Neural cell (in vitro differentiated cells): ENCODE results near the gene SLC27A4. TPM values are rescaled to one million over a fixed set of nuclear protein-coding genes. Genes with fewer than 3 reads are reported as not detected.

Source experiments
- H2AFZ ChIP-seq: fragments of 200-600, 300-800 bp; sonication (generic), shearing (Covaris generic); 2 replicates; pipeline ENCODE4 v1.6.0; 2014; ENCODE audit warnings: low read depth, mild to moderate bottlenecking, antibody characterized with exemption, low read length, moderate library complexity
- H3F3A ChIP-seq: fragments of 200-600 bp; shearing (Covaris generic); 2 replicates; pipeline ENCODE4 v1.6.1; 2016; ENCODE audit warnings: mild to moderate bottlenecking, moderate library complexity, mixed read lengths, antibody characterized with exemption, low read length; ENCODE audit not compliant: insufficient read depth, poor library complexity, severe bottlenecking
- H3K27ac ChIP-seq: fragments of 200-600, 300-800 bp; sonication (generic), shearing (Covaris generic); 2 replicates; pipeline ENCODE4 v1.5.1; 2014; ENCODE audit warnings: mild to moderate bottlenecking, low read length, moderate library complexity
- H3K27me3 ChIP-seq: fragments of 300-800, 200-600 bp; sonication (generic), shearing (Covaris generic); 2 replicates; pipeline ENCODE4 v1.6.0; 2014; ENCODE audit warnings: mild to moderate bottlenecking, low read depth, low read length, moderate library complexity; ENCODE audit not compliant: insufficient read depth
- H3K36me3 ChIP-seq: fragments of 300-800, 200-600 bp; sonication (generic), shearing (Covaris generic); 2 replicates; pipeline ENCODE4 v1.5.1; 2014; ENCODE audit warnings: mild to moderate bottlenecking, antibody characterized with exemption, low read length, moderate library complexity; ENCODE audit not compliant: insufficient read depth
- H3K4me2 ChIP-seq: fragments of 300-800, 200-600 bp; sonication (generic), shearing (Covaris generic); 2 replicates; pipeline ENCODE4 v1.6.0; 2014; ENCODE audit warnings: mild to moderate bottlenecking, low read length
- H3K4me3 ChIP-seq: fragments of 300-800, 200-600 bp; sonication (generic), shearing (Covaris generic); 2 replicates; pipeline ENCODE4 v1.5.1; 2014; ENCODE audit warnings: mild to moderate bottlenecking, low read length, moderate library complexity
- H3K79me2 ChIP-seq: fragments of 200-600 bp; shearing (Covaris generic); replicated peaks from 2 replicates; pipeline ENCODE4 v1.6.0; 2014; ENCODE audit warnings: mild to moderate bottlenecking, low read length, moderate library complexity; ENCODE audit not compliant: insufficient read depth
- H3K9ac ChIP-seq: fragments of 300-800, 200-600 bp; sonication (generic), shearing (Covaris generic); 2 replicates; pipeline ENCODE4 v1.6.1; 2016; ENCODE audit warnings: mild to moderate bottlenecking, low read length, mixed read lengths
- H3K9me2 ChIP-seq: fragments of 200-600 bp; shearing (Covaris generic); 2 replicates; pipeline ENCODE4 v1.6.1; 2016; ENCODE audit warnings: mild to moderate bottlenecking, low read length, mixed read lengths; ENCODE audit not compliant: insufficient read depth
- H3K9me3 ChIP-seq: fragments of 200-600, 300-800 bp; sonication (generic), shearing (Covaris generic); 2 replicates; pipeline ENCODE4 v1.6.1; 2016; ENCODE audit warnings: mild to moderate bottlenecking, mixed run types, low read length, moderate library complexity, mixed read lengths
- H4K20me1 ChIP-seq: fragments of 200-600 bp; shearing (Covaris generic); 2 replicates; pipeline ENCODE4 v1.6.1; 2016; ENCODE audit warnings: mild to moderate bottlenecking, mixed run types; ENCODE audit not compliant: insufficient read depth
- CTCF ChIP-seq: fragments of 450-650 bp; IDR thresholded peaks from 2 replicates; pipeline ENCODE4 v1.5.1; 2014; ENCODE audit warnings: antibody characterized with exemption, mild to moderate bottlenecking, moderate library complexity; ENCODE audit not compliant: poor library complexity, severe bottlenecking
- EP300 ChIP-seq: fragments of 450-650 bp; conservative IDR thresholded peaks from 2 replicates; pipeline ENCODE4 v1.6.1; 2014; ENCODE audit warnings: antibody characterized with exemption, mild to moderate bottlenecking, moderate library complexity; ENCODE audit not compliant: poor library complexity, severe bottlenecking
- EZH2 ChIP-seq: fragments of 200-600, 300-800 bp; shearing (Covaris generic), sonication (generic); IDR thresholded peaks from 2 replicates; pipeline ENCODE4 v1.6.1; 2014; ENCODE audit warnings: antibody characterized with exemption, low read length, borderline replicate concordance, mild to moderate bottlenecking; ENCODE audit not compliant: insufficient read depth, poor library complexity, severe bottlenecking
- MXI1 ChIP-seq: fragments of 450-650 bp; conservative IDR thresholded peaks from 2 replicates; pipeline ENCODE4 v1.6.1; 2014; ENCODE audit warnings: antibody characterized with exemption, mild to moderate bottlenecking; ENCODE audit not compliant: poor library complexity, severe bottlenecking
- POLR2AphosphoS5 ChIP-seq: IDR thresholded peaks from 2 replicates; pipeline ENCODE4 v1.6.1; 2012
- RAD21 ChIP-seq: fragments of 450-650 bp; conservative IDR thresholded peaks from 2 replicates; pipeline ENCODE4 v1.6.1; 2014; ENCODE audit warnings: antibody characterized with exemption, mild to moderate bottlenecking, moderate library complexity
- REST ChIP-seq: IDR thresholded peaks from 2 replicates; pipeline ENCODE4 v1.6.1; 2012; ENCODE audit warnings: borderline replicate concordance
- SMC3 ChIP-seq: fragments of 450-650 bp; conservative IDR thresholded peaks from 2 replicates; pipeline ENCODE4 v1.6.1; 2014; ENCODE audit warnings: antibody characterized with exemption, mild to moderate bottlenecking, moderate library complexity; ENCODE audit not compliant: poor library complexity
- TAF1 ChIP-seq: IDR thresholded peaks from 2 replicates; pipeline ENCODE4 v1.6.1; 2012; ENCODE audit warnings: low read depth
- polyA plus RNA-seq: library from polyadenylated mRNA; depleted of rRNA; stranded (reverse); fragments of >200 nt; gene quantifications from 2 replicates; pipeline ENCODE4 v1.2.3, GENCODE V29; 2014

The SLC27A4 gene
- polyA plus RNA-seq, 1 donor from 2014 or later: 31.6 TPM

- Histone ChIP-seq H3F3A (no peaks in the 10 kb centered on the region), H3K27me3 (peaks cover 80% of the 10 kb centered on the region), H3K36me3 (no peaks in the 10 kb centered on the region), H3K4me3 (peak overlapping the region; percentile 50), H3K9me3 (no peaks in the 10 kb centered on the region), H3K9me2 (no peaks in the 10 kb centered on the region), H3K79me2 (no peaks in the 10 kb centered on the region), H3K9ac (no peak overlapping the region), H2AFZ (no peak overlapping the region), H4K20me1 (no peaks in the 10 kb centered on the region), H3K27ac (no peak overlapping the region), H3K4me2 (no peak overlapping the region)
- TF ChIP-seq POLR2AphosphoS5 (no peak), EZH2 (peak; percentile 43)
Observed at GRCh38 chr9:128393145-128393775, 52.9 kb downstream of the SLC27A4 start.

GRCh38 chr9:128393970-128394369 lies 53.6 kb downstream of the SLC27A4 start:
- Histone ChIP-seq H3K4me2 (no peak overlapping the region), H3K36me3 (no peaks in the 10 kb centered on the region), H3K27me3 (peaks cover 80% of the 10 kb centered on the region), H2AFZ (no peak overlapping the region), H3K9ac (no peak overlapping the region), H3K4me3 (no peak overlapping the region), H3K27ac (no peak overlapping the region), H3K9me3 (no peaks in the 10 kb centered on the region), H3F3A (no peaks in the 10 kb centered on the region), H4K20me1 (no peaks in the 10 kb centered on the region), H3K9me2 (no peaks in the 10 kb centered on the region), H3K79me2 (no peaks in the 10 kb centered on the region)
- TF ChIP-seq TAF1 (no peak), EZH2 (no peak), POLR2AphosphoS5 (no peak), SMC3 (no peak), MXI1 (no peak), REST (no peak), EP300 (no peak), CTCF (no peak), RAD21 (no peak)
